SH-SY5Y (cell line): ENCODE measurements around the gene STIP1.

ENCODE experiments used
- GATA2 ChIP-seq: IDR thresholded peaks from 2 replicates; pipeline ENCODE4 v1.6.1; 2011; ENCODE audit warnings: mild to moderate bottlenecking, low read depth, low read length
- GATA3 ChIP-seq: IDR thresholded peaks from 2 replicates; pipeline ENCODE4 v1.6.1; 2011; ENCODE audit warnings: low read depth, mild to moderate bottlenecking, low read length, moderate library complexity

GRCh38 chr11:64141081-64141783 lies 44.7 kb upstream of the STIP1 start:
- no peak for TF ChIP-seq GATA2
- TF ChIP-seq GATA3 = no peak
